ENCODE results near the gene LRRC18. TPM values are rescaled to one million over a fixed set of nuclear protein-coding genes. Genes with fewer than 3 reads are reported as not detected.

The LRRC18 gene
- total RNA-seq (2014; rRNA removed; shearing (Covaris generic); ENCODE audit: low replicate concordance): not detected in 2 replicates

- no peak for DNase-seq (ENCODE audit: low read depth)
- in situ Hi-C loops (cut with HindIII; ENCODE audit: low pct_unique_long_range_greater_than_20kb, low sequenced_read_pairs): no loop called here
Measured at GRCh38 chr10:48939790-48940325, at the start of gene LRRC18. Gene LRRC18 (minus strand): TSS chr10:48939840. CDS start chr10:48914155, 25,685 bp downstream.

- in situ Hi-C loops (cut with HindIII; ENCODE audit: low pct_unique_long_range_greater_than_20kb, low sequenced_read_pairs): no loop called here
- DNase-seq (ENCODE audit: low read depth): no peak
Measured at GRCh38 chr10:48985621-48986158, 46.0 kb upstream of the LRRC18 start.

GRCh38 chr10:48983648-48984351, 44.2 kb upstream of the LRRC18 start:
- in situ Hi-C loops (cut with HindIII; ENCODE audit: low pct_unique_long_range_greater_than_20kb, low sequenced_read_pairs): no loop called here

GRCh38 chr10:48982584-48982983, 42.9 kb upstream of the LRRC18 start:
- in situ Hi-C loops (cut with HindIII; ENCODE audit: low pct_unique_long_range_greater_than_20kb, low sequenced_read_pairs): no loop called here
- DNase-seq (ENCODE audit: low read depth): peak; percentile 19

More at GRCh38 chr10:48983648-48984351, 44.2 kb upstream of the LRRC18 start:
- no peak for DNase-seq (ENCODE audit: low read depth)

DNA sequence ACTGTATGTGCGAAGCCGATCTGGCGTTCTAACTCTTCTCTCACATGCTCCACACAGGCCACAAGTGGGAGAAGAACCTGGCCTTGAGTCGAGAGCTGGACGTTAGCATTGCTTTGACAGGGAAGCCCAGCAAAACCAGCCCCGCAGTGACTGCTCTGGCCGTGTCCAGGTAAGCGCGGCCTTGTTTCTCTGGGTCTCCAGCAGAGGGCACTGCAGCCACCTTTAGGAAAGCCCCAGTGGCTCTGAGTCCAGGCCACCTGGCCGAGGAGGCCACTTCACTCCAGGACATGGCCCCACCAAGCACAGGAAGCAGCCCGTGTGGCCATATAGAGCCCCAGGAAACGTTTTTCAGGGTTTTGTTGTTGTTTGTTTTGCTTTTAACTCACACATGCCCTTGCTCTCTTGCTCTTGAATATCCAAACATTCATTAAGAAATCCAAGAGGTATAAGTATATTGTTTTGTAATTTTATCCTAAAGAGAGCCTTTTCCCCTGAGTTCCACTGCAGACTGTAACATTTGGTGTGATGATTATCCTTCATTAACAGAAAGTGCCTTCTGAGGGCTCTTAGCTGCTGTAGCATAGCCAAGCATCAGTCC, 41.8 kb upstream of the LRRC18 start:
- in situ Hi-C loops (cut with HindIII; ENCODE audit: low pct_unique_long_range_greater_than_20kb, low sequenced_read_pairs): no loop called here
- DNase-seq (ENCODE audit: low read depth): peak; percentile 28

DNA sequence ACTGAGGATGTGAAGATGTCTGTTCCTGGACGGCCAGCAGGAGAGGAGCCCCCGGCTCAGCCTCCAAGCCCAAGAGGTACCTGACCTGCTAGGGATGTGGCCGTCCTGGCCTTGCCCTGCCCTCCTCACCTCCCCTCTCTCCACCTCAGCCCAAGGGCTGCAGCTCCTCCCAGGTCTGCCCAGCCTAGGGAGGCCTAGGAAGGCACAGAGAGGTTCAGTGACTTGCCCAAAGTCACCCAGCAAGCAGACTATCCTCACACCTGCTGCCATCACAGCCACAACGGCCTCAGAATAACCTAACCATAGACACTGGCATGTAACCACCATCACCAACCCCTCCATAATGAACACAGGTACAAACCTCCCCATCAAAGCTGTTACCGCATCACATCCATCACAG, 38.7 kb upstream of the LRRC18 start:
- in situ Hi-C loops (cut with HindIII; ENCODE audit: low pct_unique_long_range_greater_than_20kb, low sequenced_read_pairs): no loop called here
- DNase-seq (ENCODE audit: low read depth): no peak

DNA sequence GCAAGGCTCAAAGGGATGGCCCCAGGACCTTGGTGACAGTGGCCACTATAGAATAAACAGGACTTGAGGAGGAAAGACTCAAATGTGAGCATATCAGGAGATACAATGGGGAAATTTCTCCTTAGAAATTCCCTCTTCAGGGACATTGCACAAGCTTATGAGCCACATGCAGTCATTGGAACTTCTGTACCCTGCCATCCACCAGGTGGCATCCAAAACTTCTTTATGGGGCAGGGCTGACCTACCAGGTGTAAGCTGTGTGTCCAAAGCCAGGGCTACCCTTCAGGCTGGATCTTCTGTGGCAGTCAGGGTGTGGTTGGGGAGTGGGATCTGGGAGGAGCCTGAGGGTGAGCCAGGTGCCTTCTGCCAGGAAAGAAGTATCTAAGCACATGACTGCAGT, 36.6 kb upstream of the LRRC18 start:
- in situ Hi-C loops (cut with HindIII; ENCODE audit: low pct_unique_long_range_greater_than_20kb, low sequenced_read_pairs): no loop called here
- peak; percentile 32 for DNase-seq (ENCODE audit: low read depth)

GRCh38 chr10:48974510-48975156, 35.0 kb upstream of the LRRC18 start:
- DNase-seq (ENCODE audit: low read depth): no peak
- in situ Hi-C loops (cut with HindIII; ENCODE audit: low pct_unique_long_range_greater_than_20kb, low sequenced_read_pairs): no loop called here

- in situ Hi-C loops (cut with HindIII; ENCODE audit: low pct_unique_long_range_greater_than_20kb, low sequenced_read_pairs): no loop called here
Measured at GRCh38 chr10:48973065-48973464, 33.4 kb upstream of the LRRC18 start.

GRCh38 chr10:48970654-48971053, 31.0 kb upstream of the LRRC18 start:
- DNase-seq (ENCODE audit: low read depth): no peak
- in situ Hi-C loops (cut with HindIII; ENCODE audit: low pct_unique_long_range_greater_than_20kb, low sequenced_read_pairs): no loop called here

More at GRCh38 chr10:48973065-48973464, 33.4 kb upstream of the LRRC18 start:
- no peak for DNase-seq (ENCODE audit: low read depth)

- in situ Hi-C loops (cut with HindIII; ENCODE audit: low pct_unique_long_range_greater_than_20kb, low sequenced_read_pairs): no loop called here
- DNase-seq (ENCODE audit: low read depth): no peak
Measured at GRCh38 chr10:48970046-48970445, 30.4 kb upstream of the LRRC18 start.

- in situ Hi-C loops (cut with HindIII; ENCODE audit: low pct_unique_long_range_greater_than_20kb, low sequenced_read_pairs): no loop called here
- no peak for DNase-seq (ENCODE audit: low read depth)
Measured at GRCh38 chr10:48968036-48968435, 28.4 kb upstream of the LRRC18 start.

DNA sequence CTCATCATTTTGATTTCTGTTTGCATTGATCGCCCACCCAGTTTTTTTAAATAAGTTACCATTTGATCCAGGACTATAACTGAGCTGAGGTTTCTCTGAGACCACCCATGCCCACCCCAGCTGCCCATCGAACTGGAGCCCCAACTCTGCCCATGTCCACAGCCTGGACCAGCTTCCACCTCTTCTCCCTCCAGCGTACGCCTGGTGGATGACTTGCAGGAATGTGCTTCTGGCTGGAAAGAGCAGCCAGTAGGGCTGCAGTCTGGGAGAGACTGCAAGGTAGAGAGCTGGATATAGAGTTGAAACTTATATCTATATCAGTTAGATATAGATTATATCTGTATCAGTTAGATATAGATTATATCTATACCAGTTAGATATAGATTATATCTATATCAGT, 25.8 kb upstream of the LRRC18 start:
- in situ Hi-C loops (cut with HindIII; ENCODE audit: low pct_unique_long_range_greater_than_20kb, low sequenced_read_pairs): no loop called here
- no peak for DNase-seq (ENCODE audit: low read depth)

DNA sequence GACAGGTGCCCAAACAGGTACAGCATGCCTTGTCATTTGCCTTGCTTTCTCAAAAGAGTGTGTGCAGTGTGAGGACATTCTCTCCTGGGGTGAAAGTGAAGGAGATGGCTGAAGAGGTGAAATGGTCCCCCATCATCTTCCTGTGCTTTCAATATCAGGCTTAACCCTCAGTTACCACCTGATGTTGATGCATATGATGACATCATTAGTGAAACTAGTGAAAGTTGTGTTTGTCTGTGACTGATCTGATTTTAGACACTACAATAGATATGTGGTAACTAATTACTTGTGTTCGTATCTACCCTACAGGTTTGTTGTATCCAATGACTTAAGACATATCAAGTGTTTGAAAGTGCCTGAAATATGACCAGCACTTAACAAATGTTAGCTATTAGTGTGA, 24.4 kb upstream of the LRRC18 start:
- DNase-seq (ENCODE audit: low read depth): no peak
- in situ Hi-C loops (cut with HindIII; ENCODE audit: low pct_unique_long_range_greater_than_20kb, low sequenced_read_pairs): no loop called here

- DNase-seq (ENCODE audit: low read depth): no peak
- in situ Hi-C loops (cut with HindIII; ENCODE audit: low pct_unique_long_range_greater_than_20kb, low sequenced_read_pairs): no loop called here
Measured at GRCh38 chr10:48958598-48959190, 19.1 kb upstream of the LRRC18 start.

DNA sequence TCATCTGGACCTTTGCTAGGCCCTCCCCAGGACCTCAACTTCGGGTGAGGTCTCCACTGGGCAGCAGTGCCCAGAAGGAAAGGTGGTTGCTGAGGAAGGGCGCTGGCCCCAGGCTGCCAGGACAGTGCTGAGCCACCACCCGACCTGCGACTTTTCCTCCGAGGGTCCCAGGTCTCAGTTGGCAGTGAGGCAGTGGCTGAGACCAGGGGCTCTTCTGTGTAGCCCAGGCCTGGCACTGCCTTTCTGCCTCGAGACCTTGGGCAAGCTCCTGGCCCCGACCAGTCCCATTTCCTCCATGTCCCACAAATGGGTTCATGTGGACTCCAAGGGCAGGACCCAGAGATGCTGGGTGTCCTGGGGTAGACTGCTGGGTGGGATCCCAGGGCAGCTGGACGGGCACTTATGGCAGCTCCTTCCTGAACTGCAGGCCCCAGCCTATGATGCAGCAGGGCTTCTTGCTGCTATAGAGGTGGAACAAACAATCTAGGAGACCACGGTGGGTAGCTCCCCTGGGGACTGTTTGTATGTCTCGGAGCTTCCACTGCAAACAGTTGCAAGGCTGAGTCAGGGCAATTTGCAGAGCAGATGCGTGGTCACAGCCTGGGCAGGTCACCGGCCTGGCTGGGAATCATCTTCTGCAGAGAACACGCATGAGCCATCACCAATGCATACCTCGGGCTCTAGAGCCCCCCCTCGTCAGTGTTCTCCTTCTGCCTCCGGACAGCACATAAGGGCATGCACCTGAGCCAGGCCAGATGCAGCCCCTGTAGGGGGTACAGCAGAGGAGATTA, 17.9 kb upstream of the LRRC18 start:
- in situ Hi-C loops (cut with HindIII; ENCODE audit: low pct_unique_long_range_greater_than_20kb, low sequenced_read_pairs): no loop called here
- DNase-seq (ENCODE audit: low read depth): no peak

DNA sequence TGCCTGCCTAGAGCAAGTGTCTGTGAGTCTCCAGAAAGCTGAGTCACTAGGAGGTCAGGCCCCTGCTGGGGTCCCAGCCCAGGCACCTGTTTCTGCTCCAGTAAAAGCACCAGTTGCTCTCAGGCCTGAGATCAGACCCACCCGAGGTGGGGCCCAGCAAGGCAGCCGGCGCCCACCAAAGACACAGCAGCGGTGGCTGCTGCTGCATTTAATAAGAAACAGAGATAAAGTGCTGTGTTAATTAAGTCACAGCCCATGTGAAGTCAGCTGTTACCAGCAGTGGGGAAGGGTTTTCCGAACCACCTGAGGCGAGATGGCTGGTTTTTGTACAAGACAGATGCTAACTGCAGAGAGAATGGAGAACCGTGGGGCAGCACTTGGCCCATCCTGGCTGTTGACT, 12.1 kb upstream of the LRRC18 start:
- no peak for DNase-seq (ENCODE audit: low read depth)
- in situ Hi-C loops (cut with HindIII; ENCODE audit: low pct_unique_long_range_greater_than_20kb, low sequenced_read_pairs): no loop called here

DNA sequence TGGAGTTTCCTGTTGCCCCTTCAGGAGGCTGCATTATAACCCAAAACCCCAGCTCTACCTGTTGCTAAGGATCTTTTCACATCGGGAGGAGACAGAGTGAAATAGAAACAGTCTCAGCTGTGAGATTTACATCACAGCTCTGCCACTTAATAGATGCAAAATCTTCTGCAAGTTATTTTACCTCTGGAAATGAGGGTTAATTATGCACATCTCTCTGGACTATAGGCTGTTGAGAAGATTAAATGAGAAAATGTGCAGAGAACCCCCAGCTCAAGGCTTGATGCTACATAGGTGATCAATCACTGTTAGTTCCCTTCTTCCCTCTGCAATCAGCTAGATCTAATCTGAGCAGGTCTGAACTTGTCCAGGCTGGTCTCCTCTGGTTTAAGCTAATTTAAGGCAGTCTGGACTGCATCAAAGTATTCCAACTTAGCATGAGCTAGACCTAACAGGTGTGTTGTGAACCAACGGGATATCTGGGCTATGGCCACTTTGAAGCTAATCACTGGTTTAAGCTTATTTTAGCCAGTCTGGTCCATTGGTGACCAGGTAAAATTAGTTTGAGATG, 8.9 kb upstream of the LRRC18 start:
- no peak for DNase-seq (ENCODE audit: low read depth)
- in situ Hi-C loops (cut with HindIII; ENCODE audit: low pct_unique_long_range_greater_than_20kb, low sequenced_read_pairs): no loop called here

Measured in Caki2 (cell line).